Mucosa of descending colon (tissue), 3 donors: ENCODE data around the gene PHF21B. TPM values are rescaled to one million over a fixed set of nuclear protein-coding genes. Genes with fewer than 3 reads are reported as not detected.

Experiments
- ATAC-seq: fragments of 200-7000 bp; cut with Tn5 transposase; one replicate; pipeline ENCODE4 v1.9.1; 2020; ENCODE audit warnings: mild to moderate bottlenecking, moderate library complexity
- DNase-seq, 3 donors: peaks; one replicate each; pipeline ENCODE4 v3.0.0-alpha.2; 2020
- H3K36me3 ChIP-seq: fragments of 200-600 bp; one replicate; pipeline ENCODE4 v1.8.0; 2021; ENCODE audit warnings: low read depth, mild to moderate bottlenecking
- H3K4me1 ChIP-seq: fragments of 200-600 bp; one replicate; pipeline ENCODE4 v1.8.0; 2021; ENCODE audit warnings: low read depth, mild to moderate bottlenecking
- H3K4me3 ChIP-seq: fragments of 200-600 bp; one replicate; pipeline ENCODE4 v1.8.0; 2021; ENCODE audit warnings: mild to moderate bottlenecking
- H3K9me3 ChIP-seq: fragments of 200-600 bp; one replicate; pipeline ENCODE4 v1.8.0; 2021; ENCODE audit warnings: mild to moderate bottlenecking
- CTCF ChIP-seq: fragments of 200-600 bp; IDR thresholded peaks from one replicate; pipeline ENCODE4 v1.8.0; 2022; ENCODE audit warnings: antibody characterized with exemption, mild to moderate bottlenecking
- intact Hi-C, 2 donors: fragments of 100-400 bp; cut with DNase I in 1 of 2; cut with micrococcal nuclease in 1 of 2; formaldehyde crosslinking; loops; one replicate each; pipeline versions ENCODE4 v1.11.0 to v1.11.1; 2022; cut with DNase I, micrococcal nuclease
- total RNA-seq, 3 donors: library from RNA; stranded (reverse); fragmentation: NEBNext Ultra II Directional in 2 of 3; extraction: Animal tissue kit (Norgen Biotek cat#: 25700) in 2 of 3; gene quantifications; one replicate each; pipeline versions ENCODE4 v1.2.1 to v1.2.4, GENCODE V29; 2021 to 2023
- donor health status: DM: no; HTN: no; CAD: no; lungs with moderate emphysema.
- donor health status: DM: no; HTN: no; CAD: no.
- donor health status: DM: no; HTN: yes; CAD: no.

PHF21B gene
- total RNA-seq, 3 donors from 2014 or later: 0.41 TPM; not detected in 2

GRCh38 chr22:44942979-44943700 is 66.7 kb downstream of the PHF21B start:
- Histone ChIP-seq H3K4me3 (no peak overlapping the region), H3K4me1 (no peaks in the 10 kb centered on the region), H3K9me3 (no peaks in the 10 kb centered on the region), H3K36me3 (no peaks in the 10 kb centered on the region)
- DNase-seq (peak in 1 of 3 donors; percentile 22), ATAC-seq (no peak)
- no peak for TF ChIP-seq CTCF
- intact Hi-C loops: no loop called here

GRCh38 chr22:44942056-44942455 is 67.7 kb downstream of the PHF21B start:
- Histone ChIP-seq H3K36me3 (no peaks in the 10 kb centered on the region), H3K9me3 (no peaks in the 10 kb centered on the region), H3K4me3 (no peak overlapping the region), H3K4me1 (no peaks in the 10 kb centered on the region)
- ATAC-seq (no peak), DNase-seq (peak in 1 of 3 donors; percentile 39)
- intact Hi-C loops: no loop called here
- TF ChIP-seq CTCF: no peak

GRCh38 chr22:44941207-44941606 is 68.6 kb downstream of the PHF21B start:
- no peaks in the 10 kb centered on the region for H3K4me1 ChIP-seq
- H3K36me3 ChIP-seq: no peaks in the 10 kb centered on the region
- ATAC-seq (no peak), DNase-seq (peak in 1 of 3 donors; percentile 9)
- no peak for TF ChIP-seq CTCF
- no peaks in the 10 kb centered on the region for H3K9me3 ChIP-seq
- H3K4me3 ChIP-seq: no peak overlapping the region
- intact Hi-C loops: no loop called here

GRCh38 chr22:44940130-44940529 is 69.7 kb downstream of the PHF21B start:
- Histone ChIP-seq H3K4me3 (no peak overlapping the region), H3K36me3 (no peaks in the 10 kb centered on the region), H3K4me1 (no peaks in the 10 kb centered on the region), H3K9me3 (no peaks in the 10 kb centered on the region)
- DNase-seq (peak in 1 of 3 donors; percentile 19), ATAC-seq (no peak)
- TF ChIP-seq CTCF: no peak
- intact Hi-C loops: no loop called here

GRCh38 chr22:44939451-44939850 is 70.4 kb downstream of the PHF21B start:
- Histone ChIP-seq H3K36me3 (no peaks in the 10 kb centered on the region), H3K9me3 (no peaks in the 10 kb centered on the region), H3K4me3 (no peak overlapping the region), H3K4me1 (no peaks in the 10 kb centered on the region)
- intact Hi-C loops: no loop called here
- ATAC-seq (no peak), DNase-seq (peak in 1 of 3 donors; percentile 25)
- TF ChIP-seq CTCF: no peak
